A549 (cell line): ENCODE measurements around the gene CUX1.

ENCODE experiments used
- EP300 ChIP-seq, 2 experiments: fragments of >200 bp; sonication (Bioruptor Twin); formaldehyde crosslinking; IDR thresholded peaks; 2 replicates in 1 of 2; 3 replicates in 1 of 2; pipeline ENCODE4 v1.6.1; 2016 to 2017
- KDM5A ChIP-seq: fragments of 200-600 bp; sonication (generic); IDR thresholded peaks from 2 replicates; pipeline ENCODE4 v1.6.1; 2016; ENCODE audit warnings: antibody characterized with exemption, mild to moderate bottlenecking
- NR3C1 ChIP-seq: fragments of >200 bp; sonication (Bioruptor Twin); formaldehyde crosslinking; IDR thresholded peaks from 3 replicates; pipeline ENCODE4 v1.6.1; 2017
- POLR2A ChIP-seq: IDR thresholded peaks from 2 replicates; pipeline ENCODE4 v1.6.1; 2012; ENCODE audit warnings: mild to moderate bottlenecking, low read length
- TF ChIP-seq, protein P1 (sequence below): fragments of 200-600 bp; sonication (generic); IDR thresholded peaks from 2 replicates; pipeline ENCODE4 v1.6.1; 2016; ENCODE audit warnings: antibody characterized with exemption, mild to moderate bottlenecking, moderate library complexity
- TF ChIP-seq, protein P2 (sequence below): fragments of >200 bp; sonication (Bioruptor Twin); formaldehyde crosslinking; IDR thresholded peaks from 3 replicates; pipeline ENCODE4 v1.5.1; 2016
- TF ChIP-seq, protein P3 (sequence below): fragments of 450-650 bp; IDR thresholded peaks from 2 replicates; pipeline ENCODE4 v1.6.1; 2014; ENCODE audit warnings: antibody characterized with exemption

DNA sequence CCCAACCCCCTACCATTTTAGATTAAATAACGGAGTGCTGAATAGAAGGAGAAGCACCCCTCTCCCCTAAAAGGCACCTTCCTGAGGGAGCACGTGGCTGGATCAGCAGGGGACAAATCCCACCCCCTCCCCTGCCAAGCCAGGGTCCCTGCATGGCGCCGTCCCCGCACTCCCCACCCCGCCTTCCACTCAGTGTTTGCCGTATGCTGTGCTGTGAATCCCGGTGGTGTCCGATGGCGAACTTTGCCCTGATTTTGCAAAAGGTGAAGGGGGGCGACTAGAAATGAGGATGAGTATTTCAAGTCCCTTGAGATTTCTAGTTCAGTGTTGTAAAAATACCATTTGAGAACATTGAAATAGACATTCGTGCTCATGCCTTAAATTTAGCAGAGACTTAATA, 385.8 kb downstream of the CUX1 start:
- TF ChIP-seq, protein P1, sequence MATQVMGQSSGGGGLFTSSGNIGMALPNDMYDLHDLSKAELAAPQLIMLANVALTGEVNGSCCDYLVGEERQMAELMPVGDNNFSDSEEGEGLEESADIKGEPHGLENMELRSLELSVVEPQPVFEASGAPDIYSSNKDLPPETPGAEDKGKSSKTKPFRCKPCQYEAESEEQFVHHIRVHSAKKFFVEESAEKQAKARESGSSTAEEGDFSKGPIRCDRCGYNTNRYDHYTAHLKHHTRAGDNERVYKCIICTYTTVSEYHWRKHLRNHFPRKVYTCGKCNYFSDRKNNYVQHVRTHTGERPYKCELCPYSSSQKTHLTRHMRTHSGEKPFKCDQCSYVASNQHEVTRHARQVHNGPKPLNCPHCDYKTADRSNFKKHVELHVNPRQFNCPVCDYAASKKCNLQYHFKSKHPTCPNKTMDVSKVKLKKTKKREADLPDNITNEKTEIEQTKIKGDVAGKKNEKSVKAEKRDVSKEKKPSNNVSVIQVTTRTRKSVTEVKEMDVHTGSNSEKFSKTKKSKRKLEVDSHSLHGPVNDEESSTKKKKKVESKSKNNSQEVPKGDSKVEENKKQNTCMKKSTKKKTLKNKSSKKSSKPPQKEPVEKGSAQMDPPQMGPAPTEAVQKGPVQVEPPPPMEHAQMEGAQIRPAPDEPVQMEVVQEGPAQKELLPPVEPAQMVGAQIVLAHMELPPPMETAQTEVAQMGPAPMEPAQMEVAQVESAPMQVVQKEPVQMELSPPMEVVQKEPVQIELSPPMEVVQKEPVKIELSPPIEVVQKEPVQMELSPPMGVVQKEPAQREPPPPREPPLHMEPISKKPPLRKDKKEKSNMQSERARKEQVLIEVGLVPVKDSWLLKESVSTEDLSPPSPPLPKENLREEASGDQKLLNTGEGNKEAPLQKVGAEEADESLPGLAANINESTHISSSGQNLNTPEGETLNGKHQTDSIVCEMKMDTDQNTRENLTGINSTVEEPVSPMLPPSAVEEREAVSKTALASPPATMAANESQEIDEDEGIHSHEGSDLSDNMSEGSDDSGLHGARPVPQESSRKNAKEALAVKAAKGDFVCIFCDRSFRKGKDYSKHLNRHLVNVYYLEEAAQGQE: no peak
- no peak for TF ChIP-seq POLR2A
- TF ChIP-seq KDM5A: no peak
- TF ChIP-seq, protein P2, sequence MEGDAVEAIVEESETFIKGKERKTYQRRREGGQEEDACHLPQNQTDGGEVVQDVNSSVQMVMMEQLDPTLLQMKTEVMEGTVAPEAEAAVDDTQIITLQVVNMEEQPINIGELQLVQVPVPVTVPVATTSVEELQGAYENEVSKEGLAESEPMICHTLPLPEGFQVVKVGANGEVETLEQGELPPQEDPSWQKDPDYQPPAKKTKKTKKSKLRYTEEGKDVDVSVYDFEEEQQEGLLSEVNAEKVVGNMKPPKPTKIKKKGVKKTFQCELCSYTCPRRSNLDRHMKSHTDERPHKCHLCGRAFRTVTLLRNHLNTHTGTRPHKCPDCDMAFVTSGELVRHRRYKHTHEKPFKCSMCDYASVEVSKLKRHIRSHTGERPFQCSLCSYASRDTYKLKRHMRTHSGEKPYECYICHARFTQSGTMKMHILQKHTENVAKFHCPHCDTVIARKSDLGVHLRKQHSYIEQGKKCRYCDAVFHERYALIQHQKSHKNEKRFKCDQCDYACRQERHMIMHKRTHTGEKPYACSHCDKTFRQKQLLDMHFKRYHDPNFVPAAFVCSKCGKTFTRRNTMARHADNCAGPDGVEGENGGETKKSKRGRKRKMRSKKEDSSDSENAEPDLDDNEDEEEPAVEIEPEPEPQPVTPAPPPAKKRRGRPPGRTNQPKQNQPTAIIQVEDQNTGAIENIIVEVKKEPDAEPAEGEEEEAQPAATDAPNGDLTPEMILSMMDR: no peak
- TF ChIP-seq EP300 (IDR thresholded peaks at IDR 0.05): no peak
- TF ChIP-seq, protein P3, sequence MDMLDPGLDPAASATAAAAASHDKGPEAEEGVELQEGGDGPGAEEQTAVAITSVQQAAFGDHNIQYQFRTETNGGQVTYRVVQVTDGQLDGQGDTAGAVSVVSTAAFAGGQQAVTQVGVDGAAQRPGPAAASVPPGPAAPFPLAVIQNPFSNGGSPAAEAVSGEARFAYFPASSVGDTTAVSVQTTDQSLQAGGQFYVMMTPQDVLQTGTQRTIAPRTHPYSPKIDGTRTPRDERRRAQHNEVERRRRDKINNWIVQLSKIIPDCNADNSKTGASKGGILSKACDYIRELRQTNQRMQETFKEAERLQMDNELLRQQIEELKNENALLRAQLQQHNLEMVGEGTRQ: no peak
- no peak for TF ChIP-seq NR3C1
